ENCODE results near the gene ADSS1.
"Not testable (repeated sequence)": the region's sequence is repeated elsewhere in the genome, so short reads cannot be mapped to it uniquely, and the experiment has no call there.

Gene ADSS1

GRCh38 chr14:104749111-104749649 is 25.2 kb downstream of the ADSS1 start:
- no peak for TF ChIP-seq CTCF (IDR thresholded peaks at IDR 0.05; ENCODE audit: low read depth, low read length, missing control alignments)
- no peak overlapping the region for H3K4me3 ChIP-seq (ENCODE audit: low read depth, low read length)
- no peak for DNase-seq (ENCODE audit: low read depth)

GRCh38 chr14:104750056-104750752 is 26.2 kb downstream of the ADSS1 start:
- no peak for TF ChIP-seq CTCF (IDR thresholded peaks at IDR 0.05; ENCODE audit: low read depth, low read length, missing control alignments)
- H3K4me3 ChIP-seq (ENCODE audit: low read depth, low read length), result no peak overlapping the region
- no peak for DNase-seq (ENCODE audit: low read depth)

- not testable (repeated sequence) for DNase-seq (ENCODE audit: low read depth); H3K4me3 ChIP-seq (ENCODE audit: low read depth, low read length)
These were observed 26.7 kb downstream of the ADSS1 start for GRCh38 chr14:104750753-104751057.

- DNase-seq (ENCODE audit: low read depth), result no peak
- TF ChIP-seq CTCF (IDR thresholded peaks at IDR 0.05; ENCODE audit: low read depth, low read length, missing control alignments), result peak; percentile 36
- peak overlapping the region; percentile 69 for H3K4me3 ChIP-seq (ENCODE audit: low read depth, low read length)
These were observed 27.8 kb downstream of the ADSS1 start for GRCh38 chr14:104751539-104752422.

GRCh38 chr14:104752423-104752734 is 28.4 kb downstream of the ADSS1 start:
- H3K4me3 ChIP-seq (ENCODE audit: low read depth, low read length), result peak overlapping the region; percentile 69
- DNase-seq (ENCODE audit: low read depth), result no peak
- no peak for TF ChIP-seq CTCF (IDR thresholded peaks at IDR 0.05; ENCODE audit: low read depth, low read length, missing control alignments)

GRCh38 chr14:104752735-104753527 is 28.9 kb downstream of the ADSS1 start, which contains the start of gene SIVA1:
Gene SIVA1, plus strand, starts transcription at chr14:104753147. Its CDS starts 55 bp downstream, at chr14:104753202.
- DNase-seq (ENCODE audit: low read depth), result peak; percentile 97
- TF ChIP-seq CTCF (IDR thresholded peaks at IDR 0.05; ENCODE audit: low read depth, low read length, missing control alignments), result no peak
- H3K4me3 ChIP-seq (ENCODE audit: low read depth, low read length), result peak within 1 kb of the TSS; percentile 70

Measured in GM12864 (cell line).